Stimulated activated naive CD8-positive, alpha-beta T cell treated with anti-CD3 and anti-CD28 coated beads, Interleukin-15, Interleukin-2, amounts not matched to agents 100 ng/mL and 50 ng/mL, for 24 hours (primary cell): Measurements from ENCODE around the gene EPHX1.
"Not testable (repeated sequence)": the region's sequence is repeated elsewhere in the genome, so short reads cannot be mapped to it uniquely, and the experiment has no call there.

Source experiments
- H3K27ac Mint-ChIP-seq: one replicate; pipeline ENCODE4 v1.8.0; 2021; ENCODE audit warnings: mild to moderate bottlenecking, mixed read lengths
- H3K27me3 Mint-ChIP-seq: one replicate; pipeline ENCODE4 v1.8.0; 2021; ENCODE audit warnings: mixed read lengths
- H3K36me3 Mint-ChIP-seq: one replicate; pipeline ENCODE4 v1.8.0; 2021; ENCODE audit warnings: low read depth, mixed read lengths
- H3K4me1 Mint-ChIP-seq: one replicate; pipeline ENCODE4 v1.8.0; 2021; ENCODE audit warnings: low read depth, mixed read lengths
- H3K4me3 Mint-ChIP-seq: one replicate; pipeline ENCODE4 v1.8.0; 2021; ENCODE audit warnings: mild to moderate bottlenecking, mixed read lengths
- H3K9me3 Mint-ChIP-seq: one replicate; pipeline ENCODE4 v1.8.0; 2021; ENCODE audit warnings: mixed read lengths

EPHX1 gene

GRCh38 chr1:225881959-225882693 lies 72.2 kb downstream of the EPHX1 start, which contains the start of gene TMEM63A:
TMEM63A (minus strand) TSS chr1:225882380; CDS start chr1:225877580, 4,800 bp downstream.
- Mint-ChIP-seq H3K4me3 (peak within 1 kb of the TSS; percentile 86), H3K36me3 (no peaks in the 10 kb centered on the region), H3K9me3 (no peaks in the 10 kb centered on the region), H3K27me3 (no peaks in the 10 kb centered on the region), H3K4me1 (peaks cover 52% of the 10 kb centered on the region), H3K27ac (peak within 1 kb of the TSS; percentile 69)

- H3K4me1 Mint-ChIP-seq, result peaks cover 43% of the 10 kb centered on the region
- H3K27ac Mint-ChIP-seq, result peak overlapping the region; percentile 69
Observed at GRCh38 chr1:225882694-225883615, 73.0 kb downstream of the EPHX1 start.

GRCh38 chr1:225883616-225884265 lies 73.8 kb downstream of the EPHX1 start:
- peak overlapping the region; percentile 69 for H3K27ac Mint-ChIP-seq
- H3K4me3 Mint-ChIP-seq, result peak overlapping the region; percentile 86
- H3K9me3 Mint-ChIP-seq, result no peaks in the 10 kb centered on the region
- no peaks in the 10 kb centered on the region for H3K27me3 Mint-ChIP-seq
- H3K4me1 Mint-ChIP-seq, result peaks cover 38% of the 10 kb centered on the region
- no peaks in the 10 kb centered on the region for H3K36me3 Mint-ChIP-seq

More at GRCh38 chr1:225882694-225883615, 73.0 kb downstream of the EPHX1 start:
- Mint-ChIP-seq H3K36me3 (no peaks in the 10 kb centered on the region), H3K4me3 (peak overlapping the region; percentile 86), H3K27me3 (no peaks in the 10 kb centered on the region), H3K9me3 (no peaks in the 10 kb centered on the region)

- H3K27me3 Mint-ChIP-seq, result no peaks in the 10 kb centered on the region
- H3K4me1 Mint-ChIP-seq, result peaks cover 22% of the 10 kb centered on the region
- no peaks in the 10 kb centered on the region for H3K36me3 Mint-ChIP-seq
- H3K9me3 Mint-ChIP-seq, result no peaks in the 10 kb centered on the region
- no peak overlapping the region for H3K27ac Mint-ChIP-seq
- H3K4me3 Mint-ChIP-seq, result no peak overlapping the region
Observed at GRCh38 chr1:225885336-225885735, 75.4 kb downstream of the EPHX1 start.

- H3K27ac Mint-ChIP-seq, result no peak overlapping the region
- no peaks in the 10 kb centered on the region for H3K27me3 Mint-ChIP-seq
- no peaks in the 10 kb centered on the region for H3K36me3 Mint-ChIP-seq
- H3K4me1 Mint-ChIP-seq, result peaks cover 15% of the 10 kb centered on the region
- no peaks in the 10 kb centered on the region for H3K9me3 Mint-ChIP-seq
- no peak overlapping the region for H3K4me3 Mint-ChIP-seq
Observed at GRCh38 chr1:225886159-225887029, 76.5 kb downstream of the EPHX1 start.

GRCh38 chr1:225887030-225887314 lies 77.0 kb downstream of the EPHX1 start:
- Mint-ChIP-seq H3K4me1 (peaks cover 19% of the 10 kb centered on the region), H3K27me3 (no peaks in the 10 kb centered on the region), H3K36me3 (no peaks in the 10 kb centered on the region), H3K27ac (no peak overlapping the region), H3K4me3 (no peak overlapping the region), H3K9me3 (no peaks in the 10 kb centered on the region)

GRCh38 chr1:225887554-225888288 lies 77.8 kb downstream of the EPHX1 start:
- H3K4me1 Mint-ChIP-seq, result peaks cover 19% of the 10 kb centered on the region
- H3K27me3 Mint-ChIP-seq, H3K36me3 Mint-ChIP-seq, H3K4me3 Mint-ChIP-seq, H3K9me3 Mint-ChIP-seq, H3K27ac Mint-ChIP-seq: not testable (repeated sequence)

- no peak overlapping the region for H3K27ac Mint-ChIP-seq
- H3K4me1 Mint-ChIP-seq, result peaks cover 15% of the 10 kb centered on the region
- H3K4me3 Mint-ChIP-seq, result no peak overlapping the region
- H3K9me3 Mint-ChIP-seq, result no peaks in the 10 kb centered on the region
- H3K27me3 Mint-ChIP-seq, result no peaks in the 10 kb centered on the region
- no peaks in the 10 kb centered on the region for H3K36me3 Mint-ChIP-seq
Observed at GRCh38 chr1:225888289-225888897, 78.5 kb downstream of the EPHX1 start.

- H3K27me3 Mint-ChIP-seq, result no peaks in the 10 kb centered on the region
- H3K36me3 Mint-ChIP-seq, result no peaks in the 10 kb centered on the region
- H3K4me1 Mint-ChIP-seq, result peaks cover 9% of the 10 kb centered on the region
- H3K27ac Mint-ChIP-seq, result peak within 1 kb of the TSS; percentile 5
- H3K9me3 Mint-ChIP-seq, result no peaks in the 10 kb centered on the region
- no peak within 1 kb of the TSS for H3K4me3 Mint-ChIP-seq
Observed at GRCh38 chr1:225888898-225889601, 79.1 kb downstream of the EPHX1 start, which contains the start of gene LEFTY1. LEFTY1 (minus strand) TSS chr1:225889146; CDS start chr1:225889066, 80 bp downstream.

GRCh38 chr1:225889743-225890142 lies 79.8 kb downstream of the EPHX1 start:
- Mint-ChIP-seq H3K4me1 (peaks cover 9% of the 10 kb centered on the region), H3K4me3 (no peak overlapping the region), H3K27me3 (no peaks in the 10 kb centered on the region), H3K27ac (peak overlapping the region; percentile 5), H3K9me3 (no peaks in the 10 kb centered on the region), H3K36me3 (no peaks in the 10 kb centered on the region)

- H3K9me3 Mint-ChIP-seq, result no peaks in the 10 kb centered on the region
- no peaks in the 10 kb centered on the region for H3K36me3 Mint-ChIP-seq
- H3K4me3 Mint-ChIP-seq, result no peak overlapping the region
- H3K27ac Mint-ChIP-seq, result no peak overlapping the region
- no peaks in the 10 kb centered on the region for H3K27me3 Mint-ChIP-seq
- peaks cover 9% of the 10 kb centered on the region for H3K4me1 Mint-ChIP-seq
Observed at GRCh38 chr1:225890346-225891228, 80.7 kb downstream of the EPHX1 start.

- Mint-ChIP-seq H3K27ac (peak overlapping the region; percentile 36), H3K27me3 (no peaks in the 10 kb centered on the region), H3K4me1 (peaks cover 16% of the 10 kb centered on the region), H3K4me3 (no peak overlapping the region), H3K36me3 (no peaks in the 10 kb centered on the region), H3K9me3 (no peaks in the 10 kb centered on the region)
Observed at GRCh38 chr1:225891229-225891972, 81.5 kb downstream of the EPHX1 start.
